ENCODE data around the gene PBX4.

DNA sequence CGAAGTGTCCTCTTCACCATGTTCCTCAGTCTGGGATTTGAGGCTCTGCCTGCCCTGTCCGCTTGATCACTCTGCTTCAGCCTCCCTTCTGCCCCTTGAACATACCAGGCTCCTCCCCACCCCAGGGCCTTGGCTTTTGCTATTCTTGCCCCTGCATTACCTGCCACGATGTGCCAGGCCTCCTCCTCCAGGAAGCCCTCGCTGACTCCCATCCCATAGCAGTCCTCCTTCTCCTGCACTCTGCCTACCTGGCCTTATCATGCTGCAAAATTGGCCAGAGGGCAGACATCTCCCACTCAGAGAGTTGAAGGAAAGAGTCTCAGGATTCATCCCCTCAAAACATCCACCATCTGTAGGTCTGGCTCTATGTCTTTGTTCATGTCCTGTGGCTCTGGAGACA lies 87.6 kb downstream of the PBX4 start:
- TF ChIP-seq, protein P1, sequence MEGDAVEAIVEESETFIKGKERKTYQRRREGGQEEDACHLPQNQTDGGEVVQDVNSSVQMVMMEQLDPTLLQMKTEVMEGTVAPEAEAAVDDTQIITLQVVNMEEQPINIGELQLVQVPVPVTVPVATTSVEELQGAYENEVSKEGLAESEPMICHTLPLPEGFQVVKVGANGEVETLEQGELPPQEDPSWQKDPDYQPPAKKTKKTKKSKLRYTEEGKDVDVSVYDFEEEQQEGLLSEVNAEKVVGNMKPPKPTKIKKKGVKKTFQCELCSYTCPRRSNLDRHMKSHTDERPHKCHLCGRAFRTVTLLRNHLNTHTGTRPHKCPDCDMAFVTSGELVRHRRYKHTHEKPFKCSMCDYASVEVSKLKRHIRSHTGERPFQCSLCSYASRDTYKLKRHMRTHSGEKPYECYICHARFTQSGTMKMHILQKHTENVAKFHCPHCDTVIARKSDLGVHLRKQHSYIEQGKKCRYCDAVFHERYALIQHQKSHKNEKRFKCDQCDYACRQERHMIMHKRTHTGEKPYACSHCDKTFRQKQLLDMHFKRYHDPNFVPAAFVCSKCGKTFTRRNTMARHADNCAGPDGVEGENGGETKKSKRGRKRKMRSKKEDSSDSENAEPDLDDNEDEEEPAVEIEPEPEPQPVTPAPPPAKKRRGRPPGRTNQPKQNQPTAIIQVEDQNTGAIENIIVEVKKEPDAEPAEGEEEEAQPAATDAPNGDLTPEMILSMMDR (IDR thresholded peaks at IDR 0.05): no peak
- no peak for TF ChIP-seq EZH2 (IDR thresholded peaks at IDR 0.05; ENCODE audit: borderline replicate concordance, insufficient read depth, low read depth, low read length, poor library complexity, severe bottlenecking)
